ENCODE results near the gene ACY1. TPM values are rescaled to one million over a fixed set of nuclear protein-coding genes. Genes with fewer than 3 reads are reported as not detected.

Gene ACY1
- total RNA-seq, 1 experiment from 2014 or later: 101 TPM

DNA sequence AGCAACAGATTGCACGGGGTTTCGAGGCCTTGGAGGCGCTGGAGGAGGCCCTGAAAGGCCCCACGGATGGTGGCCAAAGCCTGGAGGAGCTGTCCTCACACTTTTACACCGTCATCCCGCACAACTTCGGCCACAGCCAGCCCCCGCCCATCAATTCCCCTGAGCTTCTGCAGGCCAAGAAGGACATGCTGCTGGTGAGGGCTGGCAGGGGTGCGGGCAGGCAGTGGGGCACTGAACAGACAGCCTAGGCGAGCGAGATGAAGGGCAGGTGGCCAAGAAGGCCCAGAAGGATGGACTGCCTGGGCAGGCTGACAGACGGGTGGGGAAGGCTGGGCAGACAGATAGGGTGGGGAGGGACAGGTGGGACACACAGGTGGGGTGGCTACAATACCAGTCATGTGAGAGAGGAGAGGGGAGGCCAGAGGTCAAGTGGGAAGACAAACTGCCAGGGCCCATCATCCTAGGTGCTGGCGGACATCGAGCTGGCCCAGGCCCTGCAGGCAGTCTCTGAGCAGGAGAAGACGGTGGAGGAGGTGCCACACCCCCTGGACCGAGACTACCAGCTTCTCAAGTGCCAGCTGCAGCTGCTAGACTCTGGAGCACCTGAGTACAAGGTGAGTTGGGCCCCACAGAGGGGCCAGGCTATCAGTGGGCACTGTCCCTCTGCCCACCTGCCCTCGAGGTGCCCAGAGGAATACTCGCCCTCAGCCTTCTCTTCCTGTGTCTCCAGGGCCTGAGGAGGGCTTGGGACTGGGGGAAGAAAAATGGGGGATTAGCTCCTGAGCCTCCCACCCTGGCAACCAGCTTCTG is 38.1 kb upstream of the ACY1 start:
- DNase-seq (ENCODE audit: low read depth): no peak
- in situ Hi-C loops (cut with HindIII; ENCODE audit: low pct_unique_long_range_greater_than_20kb, low sequenced_read_pairs): no loop called here

DNA sequence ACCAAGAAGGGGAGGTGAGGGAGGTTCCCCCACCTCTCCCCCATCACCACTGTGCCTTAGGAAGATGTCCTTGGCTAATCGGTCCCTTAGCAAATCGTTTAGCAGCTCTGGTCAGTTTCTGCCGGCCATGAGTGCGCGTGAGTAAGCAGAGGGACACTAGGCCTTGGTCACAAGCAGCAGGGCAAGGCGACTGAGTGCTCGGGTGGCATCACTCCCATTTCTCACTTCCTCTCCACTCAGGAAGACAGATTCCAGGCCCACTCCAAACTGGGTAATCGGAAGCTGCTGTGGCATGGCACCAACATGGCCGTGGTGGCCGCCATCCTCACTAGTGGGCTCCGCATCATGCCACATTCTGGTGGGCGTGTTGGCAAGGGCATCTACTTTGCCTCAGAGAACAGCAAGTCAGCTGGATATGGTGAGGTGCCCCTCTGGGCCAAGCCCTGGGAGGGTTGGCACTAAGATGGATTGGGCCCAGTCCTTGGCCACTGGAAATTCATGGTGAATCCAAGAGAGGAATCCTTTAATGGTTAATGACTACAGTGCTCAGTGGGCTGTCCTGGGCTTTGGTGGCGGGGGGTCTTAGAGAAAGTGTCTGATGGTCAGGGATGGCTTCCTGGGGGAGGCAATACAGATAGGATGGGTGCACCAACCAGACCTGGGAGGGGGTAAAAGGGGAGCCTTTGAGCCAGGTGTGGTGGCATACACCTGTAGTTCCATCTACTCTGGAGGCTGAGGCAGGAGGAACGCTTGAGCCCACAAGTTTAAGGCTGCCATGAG is 37.2 kb upstream of the ACY1 start:
- in situ Hi-C loops (cut with HindIII; ENCODE audit: low pct_unique_long_range_greater_than_20kb, low sequenced_read_pairs): no loop called here
- no peak for DNase-seq (ENCODE audit: low read depth)

DNA sequence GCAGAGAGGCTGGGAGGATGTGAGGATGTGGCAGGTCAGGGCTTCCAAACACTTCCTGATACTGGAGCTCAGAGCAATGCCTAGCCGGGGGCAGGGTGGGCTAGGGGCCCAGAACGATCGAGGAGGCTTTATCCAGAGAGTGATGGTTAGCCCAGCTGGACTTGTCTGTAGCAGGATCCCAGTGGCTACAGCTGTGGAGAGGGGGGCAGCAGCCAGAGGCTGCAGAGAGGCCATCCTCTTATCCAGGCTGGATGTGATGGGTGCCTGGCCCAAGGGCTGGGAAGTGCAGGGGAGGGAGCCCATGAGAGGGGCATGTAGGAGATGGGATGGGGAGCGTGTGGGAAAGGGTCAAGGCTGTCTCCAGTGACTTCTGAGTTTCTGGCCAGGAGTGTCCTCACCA is 36.5 kb upstream of the ACY1 start:
- DNase-seq (ENCODE audit: low read depth): no peak
- in situ Hi-C loops (cut with HindIII; ENCODE audit: low pct_unique_long_range_greater_than_20kb, low sequenced_read_pairs): no loop called here

DNA sequence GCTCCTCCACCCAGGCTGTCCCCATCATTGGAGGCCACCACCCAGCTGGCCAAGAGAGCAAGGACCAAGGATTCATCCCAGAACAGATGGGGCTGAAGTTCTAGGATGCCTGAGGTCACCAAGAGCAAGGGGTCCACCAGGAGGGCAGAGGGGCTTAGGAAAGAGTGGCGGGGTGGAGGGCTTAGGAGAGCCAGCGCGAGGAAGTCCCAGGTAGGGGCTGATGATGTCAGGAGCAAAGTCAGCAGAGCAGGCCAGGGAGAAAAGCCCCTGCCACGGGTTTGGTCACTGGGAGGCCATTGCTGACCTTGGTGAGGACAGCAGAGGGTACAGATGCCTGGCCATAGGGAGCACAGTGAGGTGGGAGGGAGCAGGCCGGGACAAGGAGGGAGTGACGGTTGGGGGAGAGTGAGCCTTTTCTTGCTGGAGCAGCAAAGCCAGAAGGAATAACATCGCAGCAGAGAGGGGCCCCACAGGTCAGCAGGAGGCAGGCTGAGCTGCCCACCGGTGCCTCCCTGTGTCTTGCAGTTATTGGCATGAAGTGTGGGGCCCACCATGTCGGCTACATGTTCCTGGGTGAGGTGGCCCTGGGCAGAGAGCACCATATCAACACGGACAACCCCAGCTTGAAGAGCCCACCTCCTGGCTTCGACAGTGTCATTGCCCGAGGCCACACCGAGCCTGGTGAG is 36.0 kb upstream of the ACY1 start:
- in situ Hi-C loops (cut with HindIII; ENCODE audit: low pct_unique_long_range_greater_than_20kb, low sequenced_read_pairs): no loop called here

DNA sequence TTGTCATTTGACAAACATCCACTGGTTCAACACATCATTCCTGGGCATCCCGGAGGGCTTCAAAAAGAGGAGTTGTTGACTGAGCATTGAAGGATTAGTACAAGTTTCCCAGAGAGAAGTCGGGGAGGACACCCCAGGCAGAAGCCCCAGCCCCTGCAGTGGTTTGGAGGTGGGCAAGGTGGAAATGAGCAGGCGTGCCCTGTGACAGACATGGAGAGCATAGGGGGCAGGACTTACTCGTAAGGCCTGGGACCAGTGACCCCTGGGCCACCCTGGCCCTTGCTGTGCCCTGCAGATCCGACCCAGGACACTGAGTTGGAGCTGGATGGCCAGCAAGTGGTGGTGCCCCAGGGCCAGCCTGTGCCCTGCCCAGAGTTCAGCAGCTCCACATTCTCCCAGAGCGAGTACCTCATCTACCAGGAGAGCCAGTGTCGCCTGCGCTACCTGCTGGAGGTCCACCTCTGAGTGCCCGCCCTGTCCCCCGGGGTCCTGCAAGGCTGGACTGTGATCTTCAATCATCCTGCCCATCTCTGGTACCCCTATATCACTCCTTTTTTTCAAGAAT is 35.2 kb upstream of the ACY1 start:
- no peak for DNase-seq (ENCODE audit: low read depth)
- in situ Hi-C loops (cut with HindIII; ENCODE audit: low pct_unique_long_range_greater_than_20kb, low sequenced_read_pairs): no loop called here

More for the DNA sequence above, 36.0 kb upstream of the ACY1 start:
- no peak for DNase-seq (ENCODE audit: low read depth)

DNA sequence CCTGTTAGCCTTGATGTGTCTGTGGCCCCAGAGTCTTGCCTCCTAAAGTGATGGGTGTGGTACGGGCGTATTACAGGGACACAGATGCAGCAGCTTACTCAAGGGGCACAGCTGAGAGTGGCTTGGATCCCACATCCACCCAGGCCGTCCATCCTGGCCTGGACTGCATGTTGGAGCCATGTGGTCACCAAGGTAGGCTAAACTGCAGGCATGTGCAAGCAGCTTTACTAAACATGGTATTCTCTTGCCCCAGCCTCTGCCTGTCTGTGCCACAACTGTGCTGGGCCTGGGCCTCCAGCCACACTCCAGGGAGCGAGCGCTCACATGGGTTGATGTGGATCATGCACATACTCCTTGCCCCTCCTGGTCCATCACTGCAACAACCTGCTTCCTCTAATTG is 34.2 kb upstream of the ACY1 start:
- in situ Hi-C loops (cut with HindIII; ENCODE audit: low pct_unique_long_range_greater_than_20kb, low sequenced_read_pairs): no loop called here
- no peak for DNase-seq (ENCODE audit: low read depth)

DNA sequence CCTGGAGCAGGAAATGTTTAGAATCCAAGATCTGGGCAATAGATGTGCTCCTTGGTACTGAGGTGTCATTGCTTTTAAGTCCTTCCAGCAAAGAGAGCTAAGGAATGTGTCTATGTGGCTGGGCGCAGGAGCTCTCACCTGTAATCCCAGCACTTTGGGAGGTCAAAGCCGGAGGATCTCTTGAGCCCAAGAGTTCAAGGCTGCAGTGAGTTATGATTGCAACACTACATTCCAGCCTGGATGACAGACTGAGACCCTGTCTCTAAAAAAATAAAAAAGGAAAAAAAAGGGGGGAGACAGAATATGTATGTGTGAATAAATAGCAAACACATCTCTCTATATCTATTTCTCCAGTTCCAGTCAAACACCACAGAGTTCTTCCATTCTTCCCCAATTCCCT is 32.4 kb upstream of the ACY1 start:
- in situ Hi-C loops (cut with HindIII; ENCODE audit: low pct_unique_long_range_greater_than_20kb, low sequenced_read_pairs): no loop called here

DNA sequence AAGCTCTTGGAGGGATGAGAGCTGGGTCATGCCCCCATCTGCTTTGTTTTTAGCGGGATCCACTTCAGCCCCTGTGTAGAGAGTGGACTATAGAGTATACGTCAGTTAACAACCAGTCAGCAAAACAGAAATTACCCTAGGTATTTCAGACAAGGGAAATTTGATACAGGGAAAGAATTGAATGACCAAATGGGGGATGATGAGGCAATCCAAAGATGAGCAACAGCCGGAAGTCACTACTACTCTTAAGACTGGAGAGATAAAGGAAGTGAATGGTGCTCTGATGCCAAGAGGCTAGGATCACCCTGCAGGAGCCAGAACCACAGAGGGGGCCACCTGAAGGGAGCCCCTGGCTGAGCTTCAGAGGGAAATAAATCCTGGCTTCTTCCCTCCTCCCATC is 29.9 kb upstream of the ACY1 start:
- in situ Hi-C loops (cut with HindIII; ENCODE audit: low pct_unique_long_range_greater_than_20kb, low sequenced_read_pairs): no loop called here
- DNase-seq (ENCODE audit: low read depth): no peak

More for the DNA sequence above, 32.4 kb upstream of the ACY1 start:
- no peak for DNase-seq (ENCODE audit: low read depth)

DNA sequence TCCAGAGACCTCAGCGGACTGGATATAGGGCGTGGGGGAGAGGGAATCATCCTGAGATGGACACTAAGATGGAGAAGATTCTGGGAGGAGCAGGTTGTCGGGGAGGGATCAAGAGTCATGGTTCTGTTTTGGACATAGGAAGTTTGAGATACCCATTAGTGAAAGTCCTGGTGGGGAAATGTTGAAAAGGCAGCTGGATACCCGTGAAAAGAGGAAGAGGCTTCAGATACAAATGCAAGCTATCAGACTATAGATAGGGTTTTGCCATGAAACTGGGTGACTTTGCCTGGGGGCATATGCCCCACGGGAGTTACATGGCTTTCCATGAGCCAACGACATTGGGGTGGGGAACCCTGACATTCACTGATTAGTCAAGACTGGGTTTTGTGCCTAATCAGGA is 29.2 kb upstream of the ACY1 start:
- DNase-seq (ENCODE audit: low read depth): no peak
- in situ Hi-C loops (cut with HindIII; ENCODE audit: low pct_unique_long_range_greater_than_20kb, low sequenced_read_pairs): no loop called here

DNA sequence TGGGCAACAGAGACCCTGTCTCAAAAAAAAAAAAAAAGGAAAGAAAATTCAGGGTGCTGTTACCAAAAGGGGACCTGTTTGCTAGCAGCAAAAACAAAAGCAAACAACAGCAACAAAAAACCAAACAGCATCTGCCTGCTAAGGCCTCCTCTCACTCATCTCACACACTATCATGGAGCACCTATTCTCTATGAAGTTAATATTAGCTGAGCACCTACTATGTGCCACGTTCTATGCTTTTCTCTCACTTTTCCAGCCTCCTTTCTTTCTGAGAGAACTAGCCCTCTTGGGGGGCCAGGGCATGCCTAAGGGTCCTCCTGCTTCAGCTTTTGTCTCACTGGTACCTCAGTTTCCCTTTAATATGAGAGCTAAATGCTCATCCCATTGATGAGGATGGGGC is 28.6 kb upstream of the ACY1 start:
- DNase-seq (ENCODE audit: low read depth): no peak
- in situ Hi-C loops (cut with HindIII; ENCODE audit: low pct_unique_long_range_greater_than_20kb, low sequenced_read_pairs): no loop called here

DNA sequence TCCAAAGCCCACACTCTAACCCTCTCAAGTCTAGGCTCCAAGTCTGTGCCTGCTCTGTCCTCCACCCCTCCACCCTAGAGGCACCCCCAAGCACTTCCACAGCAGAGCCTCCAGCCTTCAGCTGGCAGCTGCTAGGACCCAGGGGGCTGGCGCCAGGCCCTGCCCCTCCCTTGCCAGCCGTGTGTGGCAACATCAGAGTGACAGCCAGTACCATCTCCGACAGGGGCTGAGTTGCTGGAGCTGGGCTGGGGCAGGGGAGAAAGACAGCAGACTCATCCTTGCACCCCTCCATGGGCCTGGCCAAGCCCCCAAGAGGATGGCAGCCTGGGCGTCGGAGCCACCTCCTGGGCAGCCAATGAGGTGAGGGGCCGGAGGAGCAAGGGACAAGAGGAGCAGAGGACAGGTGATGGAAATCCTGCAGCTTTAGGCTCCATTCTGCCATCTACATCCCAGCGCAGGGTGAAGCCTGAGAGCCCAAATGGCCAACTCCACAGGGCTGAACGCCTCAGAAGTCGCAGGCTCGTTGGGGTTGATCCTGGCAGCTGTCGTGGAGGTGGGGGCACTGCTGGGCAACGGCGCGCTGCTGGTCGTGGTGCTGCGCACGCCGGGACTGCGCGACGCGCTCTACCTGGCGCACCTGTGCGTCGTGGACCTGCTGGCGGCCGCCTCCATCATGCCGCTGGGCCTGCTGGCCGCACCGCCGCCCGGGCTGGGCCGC is 28.0 kb upstream of the ACY1 start, which contains the start of gene GPR62:
GPR62 (plus strand) TSS at position 207 of the 718 bp plus-strand sequence; CDS start at position 479, 272 bp downstream.
- DNase-seq (ENCODE audit: low read depth): no peak
- in situ Hi-C loops (cut with HindIII; ENCODE audit: low pct_unique_long_range_greater_than_20kb, low sequenced_read_pairs): no loop called here

DNA sequence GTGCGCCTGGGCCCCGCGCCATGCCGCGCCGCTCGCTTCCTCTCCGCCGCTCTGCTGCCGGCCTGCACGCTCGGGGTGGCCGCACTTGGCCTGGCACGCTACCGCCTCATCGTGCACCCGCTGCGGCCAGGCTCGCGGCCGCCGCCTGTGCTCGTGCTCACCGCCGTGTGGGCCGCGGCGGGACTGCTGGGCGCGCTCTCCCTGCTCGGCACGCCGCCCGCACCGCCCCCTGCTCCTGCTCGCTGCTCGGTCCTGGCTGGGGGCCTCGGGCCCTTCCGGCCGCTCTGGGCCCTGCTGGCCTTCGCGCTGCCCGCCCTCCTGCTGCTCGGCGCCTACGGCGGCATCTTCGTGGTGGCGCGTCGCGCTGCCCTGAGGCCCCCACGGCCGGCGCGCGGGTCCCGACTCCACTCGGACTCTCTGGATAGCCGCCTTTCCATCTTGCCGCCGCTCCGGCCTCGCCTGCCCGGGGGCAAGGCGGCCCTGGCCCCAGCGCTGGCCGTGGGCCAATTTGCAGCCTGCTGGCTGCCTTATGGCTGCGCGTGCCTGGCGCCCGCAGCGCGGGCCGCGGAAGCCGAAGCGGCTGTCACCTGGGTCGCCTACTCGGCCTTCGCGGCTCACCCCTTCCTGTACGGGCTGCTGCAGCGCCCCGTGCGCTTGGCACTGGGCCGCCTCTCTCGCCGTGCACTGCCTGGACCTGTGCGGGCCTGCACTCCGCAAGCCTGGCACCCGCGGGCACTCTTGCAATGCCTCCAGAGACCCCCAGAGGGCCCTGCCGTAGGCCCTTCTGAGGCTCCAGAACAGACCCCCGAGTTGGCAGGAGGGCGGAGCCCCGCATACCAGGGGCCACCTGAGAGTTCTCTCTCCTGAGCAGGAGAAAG is 27.2 kb upstream of the ACY1 start:
- in situ Hi-C loops (cut with HindIII; ENCODE audit: low pct_unique_long_range_greater_than_20kb, low sequenced_read_pairs): no loop called here
- no peak for DNase-seq (ENCODE audit: low read depth)

DNA sequence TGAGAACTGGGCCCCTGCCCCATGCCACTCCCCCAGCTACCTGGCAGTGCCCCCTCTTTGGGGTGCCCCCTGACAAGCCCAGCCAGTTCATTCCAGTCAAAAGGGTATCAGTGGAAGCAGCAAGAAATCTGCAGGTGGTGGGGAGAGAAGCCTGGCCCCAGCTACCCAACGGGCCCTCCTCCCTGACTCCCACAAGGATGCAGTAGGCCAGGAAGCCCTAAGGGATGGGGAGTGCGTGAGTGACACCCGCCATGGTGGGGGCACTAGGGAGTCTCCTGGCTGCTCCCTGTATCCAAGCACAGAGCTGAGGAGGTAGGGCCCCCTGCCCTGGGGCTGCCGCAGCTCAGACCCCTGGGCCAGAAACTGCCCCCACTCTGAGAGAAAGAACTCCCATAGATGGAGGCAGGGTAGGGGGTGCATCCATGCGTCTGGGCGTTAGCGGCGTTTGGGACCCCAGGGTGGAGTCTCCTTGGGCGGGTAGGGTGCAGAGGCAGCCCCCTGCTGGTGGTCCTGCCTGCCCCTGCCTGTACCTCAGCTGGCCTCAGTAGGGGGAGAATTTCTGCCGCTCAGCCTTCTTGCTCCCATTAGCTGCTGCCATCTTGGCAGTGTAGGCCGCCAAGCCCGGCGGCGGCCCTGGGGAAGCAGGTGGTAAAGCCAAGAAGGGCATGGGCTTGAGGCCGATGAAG is 25.7 kb upstream of the ACY1 start:
- DNase-seq (ENCODE audit: low read depth): no peak
- in situ Hi-C loops (cut with HindIII; ENCODE audit: low pct_unique_long_range_greater_than_20kb, low sequenced_read_pairs): no loop called here

DNA sequence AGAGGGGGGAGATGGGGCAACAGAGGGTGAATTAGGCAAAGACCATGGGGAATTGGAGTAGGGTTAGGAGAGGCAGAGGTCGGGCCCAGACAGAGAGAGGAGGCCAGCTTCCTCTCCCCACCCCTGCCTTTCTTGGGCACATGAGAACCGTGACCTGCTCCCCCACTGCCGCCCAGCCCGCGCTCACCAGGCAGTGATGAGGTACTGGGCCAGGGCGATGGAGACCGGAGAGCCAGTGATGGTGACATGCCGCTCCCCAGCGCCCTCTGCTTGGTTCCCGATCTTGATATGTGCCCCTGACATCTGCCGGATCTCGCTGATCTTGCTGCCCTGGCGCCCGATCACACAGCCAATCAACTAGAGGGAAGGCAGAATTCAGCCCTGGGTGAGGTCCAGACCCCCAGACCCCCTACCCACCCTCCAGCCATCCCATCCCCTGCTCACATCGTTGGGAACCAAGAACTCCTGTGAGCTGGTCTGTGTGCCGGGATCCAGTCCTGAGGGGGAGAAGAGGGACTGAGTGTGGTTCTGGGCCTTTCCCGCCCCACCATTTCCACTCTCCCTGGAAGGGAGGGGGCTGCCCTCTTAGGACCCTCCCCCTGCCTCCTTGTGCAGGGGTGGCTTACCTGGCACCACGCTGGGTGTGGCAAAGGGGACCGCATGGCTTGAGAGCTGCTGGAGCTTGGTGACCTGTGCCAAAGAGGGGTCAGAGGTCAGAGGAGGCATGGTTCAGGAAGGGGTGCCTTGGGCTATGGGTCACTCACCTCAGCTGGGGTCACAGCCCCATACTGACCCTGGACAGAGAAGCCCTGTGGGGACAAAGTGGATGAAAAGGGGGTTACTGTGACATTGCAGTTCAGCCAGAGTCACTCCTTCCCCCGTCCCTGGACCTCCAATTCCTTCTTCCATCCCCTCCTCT is 24.5 kb upstream of the ACY1 start:
- in situ Hi-C loops (cut with HindIII; ENCODE audit: low pct_unique_long_range_greater_than_20kb, low sequenced_read_pairs): no loop called here
- DNase-seq (ENCODE audit: low read depth): no peak

DNA sequence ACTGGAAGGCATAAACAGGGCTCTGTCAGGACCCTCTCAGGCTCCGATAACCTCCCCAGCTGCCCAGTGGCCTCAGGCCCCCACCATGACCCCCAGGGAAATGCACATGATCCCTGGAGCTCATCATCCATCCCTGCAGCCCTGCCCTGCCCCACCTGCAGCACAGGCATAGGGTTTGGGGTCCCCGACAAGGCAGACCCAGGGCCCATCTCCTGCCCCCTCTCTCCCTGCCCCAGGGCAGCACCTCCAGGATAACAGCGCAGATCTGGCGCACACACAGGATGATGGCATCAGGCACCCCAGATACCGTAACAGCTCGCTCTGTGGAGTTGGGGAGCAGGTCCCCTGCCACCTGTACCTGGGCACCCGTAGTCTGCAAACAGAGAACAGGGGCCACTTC is 23.7 kb upstream of the ACY1 start:
- no peak for DNase-seq (ENCODE audit: low read depth)
- in situ Hi-C loops (cut with HindIII; ENCODE audit: low pct_unique_long_range_greater_than_20kb, low sequenced_read_pairs): no loop called here

DNA sequence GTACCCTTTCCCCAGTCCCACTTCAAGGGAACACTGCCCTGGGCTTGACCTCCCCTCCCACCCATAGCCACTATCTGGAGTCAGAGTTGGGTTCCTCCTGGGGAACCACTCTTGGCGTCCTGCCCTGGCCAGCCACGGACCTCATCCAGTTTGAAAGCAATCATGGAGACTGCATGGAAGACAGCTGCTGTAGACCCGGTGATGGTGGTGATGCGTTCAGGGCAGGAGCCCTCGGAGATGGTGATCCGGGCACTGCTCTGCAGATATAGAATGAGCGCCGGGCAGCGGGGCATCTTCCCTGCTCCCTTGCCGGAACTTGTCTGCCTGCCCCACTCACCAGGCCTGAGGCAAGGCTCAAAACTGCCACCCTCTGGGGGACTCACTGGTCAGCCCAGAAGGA is 22.9 kb upstream of the ACY1 start:
- no peak for DNase-seq (ENCODE audit: low read depth)
- in situ Hi-C loops (cut with HindIII; ENCODE audit: low pct_unique_long_range_greater_than_20kb, low sequenced_read_pairs): no loop called here

All from Caki2 (cell line).